ENCODE measurements around the gene SHISAL2A. TPM values are rescaled to one million over a fixed set of nuclear protein-coding genes. Genes with fewer than 3 reads are reported as not detected.

SHISAL2A gene
- total and polyA plus RNA-seq, 2 of the 8 experiments (the other 6 are each of a cell fraction or from before 2014, with no cell fraction given): 0.74 to 2.1 TPM

DNA sequence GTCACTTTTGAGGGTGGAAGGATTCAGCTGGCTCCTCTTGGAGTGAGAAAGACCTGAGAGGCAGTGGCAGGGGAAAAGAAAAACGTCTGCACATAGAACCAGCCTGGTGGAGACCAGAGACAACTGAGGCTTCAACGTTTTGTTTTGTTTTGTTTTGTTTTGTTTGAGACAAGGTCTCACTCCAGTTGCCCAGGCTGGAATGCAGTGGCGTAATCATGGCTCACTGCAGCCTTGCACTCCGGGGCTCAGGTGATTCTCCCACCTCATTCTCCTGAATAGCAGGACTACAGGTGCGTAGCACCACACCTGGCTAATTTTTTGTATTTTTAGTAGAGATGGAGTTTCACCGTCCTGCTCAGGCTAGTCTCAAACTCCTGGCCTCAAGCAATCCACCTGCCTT lies 12.3 kb downstream of the SHISAL2A start:
- no peak for TF ChIP-seq KDM5A (IDR thresholded peaks at IDR 0.05; ENCODE audit: low read length)
- H3K27ac ChIP-seq (ENCODE audit: low read depth, low read length): no peak overlapping the region
- H3K23ac ChIP-seq (ENCODE audit: insufficient read length): no peak overlapping the region
- no peaks in the 10 kb centered on the region for H3K79me1 ChIP-seq (ENCODE audit: low read depth, low read length)
- no peak overlapping the region for H3K4me3 ChIP-seq (ENCODE audit: extremely low read depth in 1 of 4, insufficient read depth in 2 of 4, low read depth in 3 of 4, low read length in 4 of 4)
- no peak overlapping the region for H3K4me2 ChIP-seq (ENCODE audit: insufficient read depth in 1 of 2, low read depth in 2 of 2, low read length in 2 of 2)
- no peaks in the 10 kb centered on the region for H3K36me3 ChIP-seq (ENCODE audit: control insufficient read depth in 2 of 4, insufficient read depth in 4 of 4, low read length in 3 of 4)
- no peaks in the 10 kb centered on the region for H3K9me3 ChIP-seq (ENCODE audit: insufficient read depth in 2 of 2, low read depth in 1 of 2, low read length in 1 of 2)
- no peak overlapping the region for H2BK120ac ChIP-seq (replicated peaks; ENCODE audit: low read depth, low read length)
- ChIA-PET CTCF (ENCODE audit: partially characterized antibody) (no interaction called here), POLR2A (ENCODE audit: partially characterized antibody) (no interaction called here)
- no peak overlapping the region for H2AK5ac ChIP-seq (ENCODE audit: low read depth, low read length)
- H3K4me1 ChIP-seq (replicated peaks in 1 of 4; ENCODE audit: control insufficient read depth in 3 of 4, insufficient read depth in 4 of 4, low read length in 3 of 4): no peaks in the 10 kb centered on the region
- H3K56ac ChIP-seq (replicated peaks; ENCODE audit: insufficient read length, low read depth, low read length): no peak overlapping the region
- H3K23me2 ChIP-seq (ENCODE audit: low read depth, low read length): no peaks in the 10 kb centered on the region
- DNase-seq (ENCODE audit: low read depth in 1 of 2, low spot score in 2 of 2): no peak
- H3K14ac ChIP-seq (ENCODE audit: insufficient read length): no peak overlapping the region
- no peak for FAIRE-seq
- H4K91ac ChIP-seq (replicated peaks; ENCODE audit: insufficient read length, low read length): no peak overlapping the region
- H2BK5ac ChIP-seq (ENCODE audit: low read depth, low read length): no peak overlapping the region
- H2BK12ac ChIP-seq (ENCODE audit: low read depth, low read length): no peak overlapping the region
- no peak overlapping the region for H4K5ac ChIP-seq (ENCODE audit: insufficient read length, low read depth, low read length)
- no peaks in the 10 kb centered on the region for H3K79me2 ChIP-seq (ENCODE audit: control insufficient read depth in 1 of 2, insufficient read depth in 2 of 2, low read length in 2 of 2)
- no peak overlapping the region for H4K8ac ChIP-seq (ENCODE audit: extremely low read depth, insufficient read depth, low read length)
- H4K20me1 ChIP-seq (replicated peaks in 1 of 2; ENCODE audit: control insufficient read depth in 1 of 2, insufficient read depth in 2 of 2, low read length in 2 of 2): no peaks in the 10 kb centered on the region
- no peak overlapping the region for H3K4ac ChIP-seq (replicated peaks; ENCODE audit: insufficient read length, low read depth, low read length)
- no peaks in the 10 kb centered on the region for H3K27me3 ChIP-seq (replicated peaks in 1 of 4; ENCODE audit: control insufficient read depth in 3 of 4, extremely low read depth in 1 of 4, insufficient read depth in 3 of 4, low read length in 3 of 4)
- H3K18ac ChIP-seq (ENCODE audit: extremely low read depth, low read length): no peak overlapping the region
- H3K9ac ChIP-seq (replicated peaks in 1 of 4; ENCODE audit: extremely low read depth in 1 of 4, low read depth in 3 of 4, low read length in 3 of 4): no peak overlapping the region
- 83% methylated on average over 6 of the region's 6 CpGs; no CpG with 5 or more reads in 1 of the 2 experiments for WGBS, 2 experiments (ENCODE audit: extremely low coverage in 1 of 2, insufficient coverage in 1 of 2, insufficient read length in 1 of 2, insufficient replicate concordance in 2 of 2, low coverage in 1 of 2, low lambda C conversion rate in 2 of 2, missing lambda C conversion rate in 1 of 2)
- no peak overlapping the region for H2BK15ac ChIP-seq (ENCODE audit: low read length)
- H2AFZ ChIP-seq (ENCODE audit: low read length): peak overlapping the region; percentile 21; the same call in 1 of the 2 replicates
- no peak overlapping the region for H2BK20ac ChIP-seq (ENCODE audit: low read length)

Data from H1 (cell line).